Sigmoid colon (tissue), 4 donors: Measurements from ENCODE around the gene MYO18B.

ENCODE experiments used
- EP300 ChIP-seq, 4 donors: sonication (generic); formaldehyde crosslinking; IDR thresholded peaks; one replicate each; pipeline ENCODE4 v1.6.1; 2017; ENCODE audit warnings: antibody characterized with exemption in 4 of 4
- TF ChIP-seq, protein P1 (sequence below), 4 experiments: fragments of 450-650 bp in 3 of 4; fragments of 200-600 bp in 1 of 4; IDR thresholded peaks; one replicate each; pipeline ENCODE4 v1.5.1; 2016 to 2019; ENCODE audit warnings: antibody characterized with exemption in 4 of 4, mild to moderate bottlenecking in 3 of 4, moderate library complexity in 2 of 4

DNA sequence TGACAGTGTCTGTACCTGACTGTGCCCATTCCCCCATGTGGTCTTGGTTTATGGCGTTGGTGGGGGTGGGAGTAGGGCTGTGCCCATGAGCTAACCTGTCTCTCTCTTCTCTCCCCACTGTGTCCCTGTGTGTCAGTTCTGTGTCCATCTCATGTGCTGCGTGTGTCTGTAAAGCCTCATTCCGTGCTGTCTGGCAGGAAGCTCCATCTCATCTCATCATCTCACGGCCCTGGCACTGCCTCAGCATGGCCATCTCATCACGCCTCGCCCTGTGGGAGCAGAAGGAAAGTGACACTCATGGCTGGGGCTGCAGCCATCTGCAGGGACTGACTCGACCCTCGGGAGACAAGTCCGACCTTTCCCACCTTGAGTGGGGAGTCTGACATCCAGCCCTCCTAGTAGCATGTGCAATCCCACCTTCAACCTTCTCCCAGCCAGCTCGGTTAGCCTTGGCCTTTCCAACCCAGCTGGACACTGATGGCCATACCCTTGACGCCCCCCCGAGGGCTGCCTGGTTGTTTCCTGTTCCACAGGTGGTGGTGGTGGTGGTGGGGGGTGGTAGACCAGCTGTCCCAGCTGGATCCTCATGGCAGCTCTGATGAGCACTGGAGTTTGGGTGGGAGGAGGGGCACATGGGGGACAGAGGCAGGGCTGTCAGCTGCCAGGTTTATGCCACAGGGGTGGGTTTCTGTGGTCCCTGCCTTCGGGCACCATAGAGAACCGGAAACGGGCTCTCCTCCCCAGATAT, 19.0 kb downstream of the MYO18B start:
- TF ChIP-seq, protein P1, sequence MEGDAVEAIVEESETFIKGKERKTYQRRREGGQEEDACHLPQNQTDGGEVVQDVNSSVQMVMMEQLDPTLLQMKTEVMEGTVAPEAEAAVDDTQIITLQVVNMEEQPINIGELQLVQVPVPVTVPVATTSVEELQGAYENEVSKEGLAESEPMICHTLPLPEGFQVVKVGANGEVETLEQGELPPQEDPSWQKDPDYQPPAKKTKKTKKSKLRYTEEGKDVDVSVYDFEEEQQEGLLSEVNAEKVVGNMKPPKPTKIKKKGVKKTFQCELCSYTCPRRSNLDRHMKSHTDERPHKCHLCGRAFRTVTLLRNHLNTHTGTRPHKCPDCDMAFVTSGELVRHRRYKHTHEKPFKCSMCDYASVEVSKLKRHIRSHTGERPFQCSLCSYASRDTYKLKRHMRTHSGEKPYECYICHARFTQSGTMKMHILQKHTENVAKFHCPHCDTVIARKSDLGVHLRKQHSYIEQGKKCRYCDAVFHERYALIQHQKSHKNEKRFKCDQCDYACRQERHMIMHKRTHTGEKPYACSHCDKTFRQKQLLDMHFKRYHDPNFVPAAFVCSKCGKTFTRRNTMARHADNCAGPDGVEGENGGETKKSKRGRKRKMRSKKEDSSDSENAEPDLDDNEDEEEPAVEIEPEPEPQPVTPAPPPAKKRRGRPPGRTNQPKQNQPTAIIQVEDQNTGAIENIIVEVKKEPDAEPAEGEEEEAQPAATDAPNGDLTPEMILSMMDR (IDR thresholded peaks at IDR 0.05), result no peak
- no peak for TF ChIP-seq EP300 (IDR thresholded peaks at IDR 0.05)
